Panc1 (cell line): ENCODE results near the gene GALNT15. TPM values are rescaled to one million over a fixed set of nuclear protein-coding genes. Genes with fewer than 3 reads are reported as not detected.

Experiments used
- ATAC-seq: fragments of 200-7000 bp; cut with Tn5 transposase; 2 replicates; pipeline ENCODE4 v1.9.1; 2020; ENCODE audit warnings: mild to moderate bottlenecking, moderate library complexity
- BruUV-seq: library from RNA; stranded (reverse); fragments of 400-500 nt; replicated peaks from 2 replicates; lab custom pipeline; 2021; lab: Mats Ljungman, UMichigan
- CTCF ChIA-PET: fragments of 300-600 bp; sonication (Branson Sonifier 250); formaldehyde crosslinking; loops from one replicate; lab custom pipeline; 2022; ENCODE audit warnings: antibody characterized with exemption; lab: Charles Lee
- POLR2A ChIA-PET: fragments of 300-600 bp; sonication (Branson Sonifier 250); formaldehyde crosslinking; loops from one replicate; lab custom pipeline; 2022; ENCODE audit warnings: antibody characterized with exemption; lab: Charles Lee
- DNase-seq: peaks from one replicate; pipeline ENCODE4 v3.0.0-alpha.2; 2010; ENCODE audit warnings: low read depth, low spot score
- H3K27ac ChIP-seq: 2 replicates; pipeline ENCODE4 v1.5.1; 2011; ENCODE audit warnings: mild to moderate bottlenecking, low read length, inconsistent platforms
- H3K27me3 ChIP-seq: fragments of 200-500 bp; sonication (Bioruptor generic); 2 replicates; pipeline ENCODE4 v1.6.0; 2014; ENCODE audit warnings: low read length, inconsistent platforms; ENCODE audit not compliant: control insufficient read depth, insufficient read depth
- H3K36me3 ChIP-seq: fragments of 200-500 bp; sonication (Bioruptor generic); 2 replicates; pipeline ENCODE4 v1.5.1; 2014; ENCODE audit warnings: inconsistent platforms, mild to moderate bottlenecking, low read length, moderate library complexity; ENCODE audit not compliant: control insufficient read depth, insufficient read depth
- H3K4me1 ChIP-seq: 2 replicates; pipeline ENCODE4 v1.5.1; 2011; ENCODE audit warnings: inconsistent platforms, mild to moderate bottlenecking, low read length, moderate library complexity; ENCODE audit not compliant: control insufficient read depth, insufficient read depth
- H3K4me3 ChIP-seq, 2 experiments: 2 replicates each; pipeline ENCODE4 v1.5.1; 2011 to 2012; ENCODE audit warnings: low read depth in 2 of 2, low read length in 2 of 2, mild to moderate bottlenecking in 2 of 2, inconsistent platforms in 1 of 2, moderate library complexity in 1 of 2
- H3K9me3 ChIP-seq: fragments of 200-500 bp; sonication (Bioruptor generic); 2 replicates; pipeline ENCODE4 v1.5.1; 2014; ENCODE audit warnings: low read depth, mild to moderate bottlenecking, inconsistent platforms, low read length, moderate library complexity; ENCODE audit not compliant: control insufficient read depth, insufficient read depth
- CTCF ChIP-seq: fragments of 450-650 bp; IDR thresholded peaks from 2 replicates; pipeline ENCODE4 v1.5.1; 2017; ENCODE audit warnings: mild to moderate bottlenecking
- POLR2AphosphoS5 ChIP-seq: IDR thresholded peaks from 2 replicates; pipeline ENCODE4 v1.6.1; 2012; ENCODE audit warnings: mild to moderate bottlenecking, low read depth, low read length, moderate library complexity
- REST ChIP-seq, 2 experiments: IDR thresholded peaks; 2 replicates each; pipeline ENCODE4 v1.6.1; 2011 to 2012; ENCODE audit warnings: low read depth in 2 of 2, control low read depth in 1 of 2, low read length in 1 of 2, mild to moderate bottlenecking in 1 of 2, moderate library complexity in 1 of 2; ENCODE audit not compliant: insufficient read depth in 1 of 2
- SIN3A ChIP-seq: IDR thresholded peaks from 2 replicates; pipeline ENCODE4 v1.6.1; 2012; ENCODE audit warnings: low read depth, mild to moderate bottlenecking, low read length, moderate library complexity, borderline replicate concordance; ENCODE audit not compliant: insufficient read depth
- TCF7L2 ChIP-seq: IDR thresholded peaks from 2 replicates; pipeline ENCODE4 v1.6.1; 2011; ENCODE audit warnings: mild to moderate bottlenecking, low read depth, low read length, inconsistent platforms
- in situ Hi-C: cut with HindIII; loops from 2 replicates; pipeline ENCODE4 v1.10.0; 2016; ENCODE audit warnings: low sequenced_read_pairs, low pct_unique_long_range_greater_than_20kb
- intact Hi-C: fragments of 100-400 bp; cut with micrococcal nuclease; formaldehyde crosslinking; loops from one replicate; pipeline ENCODE4 v1.10.0; 2022; ENCODE audit not compliant: unreplicated experiment
- total RNA-seq: library from RNA; stranded (reverse); gene quantifications from one replicate; pipeline ENCODE4 v1.2.1, GENCODE V29; 2021; ENCODE audit not compliant: unreplicated experiment

The GALNT15 gene
- total RNA-seq, 1 experiment from 2014 or later, result 0.10 TPM

- POLR2A ChIA-PET, result no interaction called here
- no peak for TF ChIP-seq REST (IDR thresholded peaks at IDR 0.05; ENCODE audit: insufficient read depth in 1 of 2, low read depth in 2 of 2, low read length in 1 of 2)
- TF ChIP-seq SIN3A, result no peak
- no peak for TF ChIP-seq CTCF
- no peak for TF ChIP-seq POLR2AphosphoS5
- no peak for TF ChIP-seq TCF7L2
- intact Hi-C loops, result loop anchor here (10.0 kb wide), 1 partner anchor 55 kb away; no protein-coding TSS in a partner anchor
- no peak for DNase-seq
- in situ Hi-C loops, result no loop called here
- no peak overlapping the region for H3K4me3 ChIP-seq
- H3K4me1 ChIP-seq, result no peaks in the 10 kb centered on the region
- no peak overlapping the region for H3K27ac ChIP-seq
- CTCF ChIA-PET, result no interaction called here
- ATAC-seq, result no peak
- H3K9me3 ChIP-seq, result no peaks in the 10 kb centered on the region
- H3K36me3 ChIP-seq, result no peaks in the 10 kb centered on the region
- no peaks in the 10 kb centered on the region for H3K27me3 ChIP-seq
- no TSS peak for BruUV-seq
Measured at GRCh38 chr3:16239780-16240179, 65.3 kb downstream of the GALNT15 start.

GRCh38 chr3:16240229-16241023 lies 65.9 kb downstream of the GALNT15 start:
- Histone ChIP-seq H3K27me3 (no peaks in the 10 kb centered on the region), H3K27ac (no peak overlapping the region), H3K9me3 (no peaks in the 10 kb centered on the region), H3K36me3 (no peaks in the 10 kb centered on the region), H3K4me1 (no peaks in the 10 kb centered on the region), H3K4me3 (no peak overlapping the region)
- TF ChIP-seq SIN3A (no peak), CTCF (no peak), POLR2AphosphoS5 (no peak), REST (IDR thresholded peaks at IDR 0.05; ENCODE audit: insufficient read depth in 1 of 2, low read depth in 2 of 2, low read length in 1 of 2) (no peak), TCF7L2 (no peak)
- no TSS peak for BruUV-seq
- no peak for ATAC-seq
- DNase-seq, result peak; percentile 24
- intact Hi-C loops, result loop anchor here (10.0 kb wide), 1 partner anchor 56 kb away; no protein-coding TSS in a partner anchor
- POLR2A ChIA-PET, result no interaction called here
- CTCF ChIA-PET, result no interaction called here
- in situ Hi-C loops, result no loop called here
